CD4-positive, alpha-beta memory T cell (primary cell): ENCODE results near the gene SYNM. TPM values are rescaled to one million over a fixed set of nuclear protein-coding genes. Genes with fewer than 3 reads are reported as not detected.

ENCODE experiments used
- CTCF ChIA-PET: fragments of 350-600 bp; sonication (Branson Sonifier 250); formaldehyde crosslinking; loops from one replicate; lab custom pipeline; 2021; ENCODE audit warnings: inconsistent platforms; ENCODE audit not compliant: partially characterized antibody; lab: Charles Lee
- POLR2A ChIA-PET: fragments of 350-600 bp; sonication (Branson Sonifier 250); formaldehyde crosslinking; loops from one replicate; lab custom pipeline; 2021; ENCODE audit not compliant: partially characterized antibody; lab: Charles Lee
- DNase-seq, 5 donors: peaks; one replicate each; pipeline versions ENCODE4 v3.0.0 to v3.0.0-alpha.2; 2020 to 2022; ENCODE audit warnings: mixed read lengths in 1 of 5
- H3K27ac ChIP-seq: one replicate; pipeline ENCODE4 v1.7.0; 2013; ENCODE audit warnings: low read depth, low read length
- H3K27me3 ChIP-seq: 2 replicates; pipeline ENCODE4 v1.7.0; 2013; ENCODE audit warnings: mild to moderate bottlenecking, low read length, moderate library complexity; ENCODE audit not compliant: insufficient read depth
- H3K36me3 ChIP-seq: 2 replicates; pipeline ENCODE4 v1.7.0; 2013; ENCODE audit warnings: mild to moderate bottlenecking, low read length, moderate library complexity; ENCODE audit not compliant: insufficient read depth
- H3K4me1 ChIP-seq: 2 replicates; pipeline ENCODE4 v1.7.0; 2013; ENCODE audit warnings: mild to moderate bottlenecking, low read length, moderate library complexity; ENCODE audit not compliant: insufficient read depth
- H3K4me3 ChIP-seq, 2 donors: one replicate each; pipeline ENCODE4 v1.7.0; 2013; ENCODE audit warnings: low read length in 2 of 2, mild to moderate bottlenecking in 1 of 2
- H3K9me3 ChIP-seq, 2 donors: one replicate each; pipeline ENCODE4 v1.7.0; 2013; ENCODE audit warnings: low read length in 2 of 2, control low read depth in 1 of 2; ENCODE audit not compliant: control insufficient read depth in 1 of 2
- H3K27ac Mint-ChIP-seq, 7 donors: one replicate each; pipeline ENCODE4 v1.8.0; 2020 to 2021; ENCODE audit warnings: mixed read lengths in 7 of 7, mild to moderate bottlenecking in 6 of 7, inconsistent platforms in 3 of 7, moderate library complexity in 3 of 7
- H3K27me3 Mint-ChIP-seq, 2 donors: one replicate each; pipeline ENCODE4 v1.8.0; 2020 to 2021; ENCODE audit warnings: mixed read lengths in 2 of 2
- H3K36me3 Mint-ChIP-seq, 2 donors: one replicate each; pipeline ENCODE4 v1.8.0; 2020 to 2021; ENCODE audit warnings: mixed read lengths in 2 of 2, inconsistent platforms in 1 of 2, mild to moderate bottlenecking in 1 of 2
- H3K4me1 Mint-ChIP-seq, 4 donors: one replicate each; pipeline ENCODE4 v1.8.0; 2020 to 2021; ENCODE audit warnings: mixed read lengths in 4 of 4, mild to moderate bottlenecking in 1 of 4
- H3K4me3 Mint-ChIP-seq, 8 donors: one replicate each; pipeline ENCODE4 v1.8.0; 2020 to 2021; ENCODE audit warnings: mixed read lengths in 8 of 8, mild to moderate bottlenecking in 7 of 8, moderate library complexity in 6 of 8, inconsistent platforms in 3 of 8
- H3K9me3 Mint-ChIP-seq, 8 donors: one replicate each; pipeline ENCODE4 v1.8.0; 2020 to 2021; ENCODE audit warnings: mixed read lengths in 8 of 8, mild to moderate bottlenecking in 5 of 8, inconsistent platforms in 3 of 8, moderate library complexity in 1 of 8
- intact Hi-C: fragments of 100-400 bp; cut with micrococcal nuclease; formaldehyde crosslinking; loops from one replicate; pipeline ENCODE4 v1.15.1; 2023
- polyA plus RNA-seq, 2 donors: library from polyadenylated mRNA; unstranded; fragments of 300-500 nt; fragmentation: Illumina TruSeq; gene quantifications; one replicate each; pipeline ENCODE4 v1.2.3, GENCODE V29; 2021
- total RNA-seq, 2 experiments: library from RNA; stranded (reverse); gene quantifications; one replicate each; pipeline ENCODE4 v1.2.3, GENCODE V29; 2021

Gene SYNM
- total and polyA plus RNA-seq, 4 experiments from 2014 or later, result 0.09 to 14.2 (median 7.0) TPM

- ChIA-PET CTCF (no interaction called here), POLR2A (no interaction called here)
- Mint-ChIP-seq H3K27ac (no peak overlapping the region), H3K27me3 (peaks cover 0 to 2% of the 10 kb centered on the region in 2 donors), H3K9me3 (peaks cover 0 to 1% (median 0%) of the 10 kb centered on the region in 8 donors), H3K36me3 (no peaks in the 10 kb centered on the region), H3K4me1 (no peaks in the 10 kb centered on the region), H3K4me3 (no peak overlapping the region)
- Histone ChIP-seq H3K4me3 (no peak overlapping the region), H3K36me3 (no peaks in the 10 kb centered on the region), H3K4me1 (no peaks in the 10 kb centered on the region), H3K9me3 (no peaks in the 10 kb centered on the region), H3K27me3 (no peaks in the 10 kb centered on the region), H3K27ac (no peak overlapping the region)
- intact Hi-C loops, result no loop called here
- no peak for DNase-seq
Observed at GRCh38 chr15:99151156-99151555, 46.3 kb downstream of the SYNM start.

- H3K27me3 Mint-ChIP-seq, result peaks cover 0 to 2% of the 10 kb centered on the region in 2 donors
- no peak overlapping the region for H3K27ac ChIP-seq
- no peak overlapping the region for H3K4me3 Mint-ChIP-seq
- no peaks in the 10 kb centered on the region for H3K36me3 Mint-ChIP-seq
- H3K9me3 Mint-ChIP-seq, result peaks cover 0 to 1% (median 0%) of the 10 kb centered on the region in 8 donors
- no peaks in the 10 kb centered on the region for H3K36me3 ChIP-seq
- H3K4me3 ChIP-seq, result no peak overlapping the region
- H3K27ac Mint-ChIP-seq, result no peak overlapping the region
- no peaks in the 10 kb centered on the region for H3K9me3 ChIP-seq
- DNase-seq, result no peak
- intact Hi-C loops, result no loop called here
- H3K4me1 ChIP-seq, result no peaks in the 10 kb centered on the region
- H3K4me1 Mint-ChIP-seq, result no peaks in the 10 kb centered on the region
- CTCF ChIA-PET, result no interaction called here
- H3K27me3 ChIP-seq, result no peaks in the 10 kb centered on the region
- POLR2A ChIA-PET, result no interaction called here
Observed at GRCh38 chr15:99153026-99153535, 48.2 kb downstream of the SYNM start.

- no peaks in the 10 kb centered on the region for H3K36me3 ChIP-seq
- H3K27me3 ChIP-seq, result no peaks in the 10 kb centered on the region
- DNase-seq, result no peak
- Mint-ChIP-seq H3K9me3 (peaks cover 0 to 1% (median 0%) of the 10 kb centered on the region in 8 donors), H3K36me3 (no peaks in the 10 kb centered on the region), H3K4me3 (no peak overlapping the region), H3K4me1 (no peaks in the 10 kb centered on the region), H3K27me3 (peaks cover 0 to 2% of the 10 kb centered on the region in 2 donors), H3K27ac (no peak overlapping the region)
- no peak overlapping the region for H3K4me3 ChIP-seq
- H3K27ac ChIP-seq, result no peak overlapping the region
- POLR2A ChIA-PET, result no interaction called here
- H3K9me3 ChIP-seq, result no peaks in the 10 kb centered on the region
- CTCF ChIA-PET, result no interaction called here
- H3K4me1 ChIP-seq, result no peaks in the 10 kb centered on the region
- intact Hi-C loops, result no loop called here
Observed at GRCh38 chr15:99154271-99154670, 49.4 kb downstream of the SYNM start.

GRCh38 chr15:99155961-99156443, 51.1 kb downstream of the SYNM start:
- no peaks in the 10 kb centered on the region for H3K27me3 ChIP-seq
- no peaks in the 10 kb centered on the region for H3K4me1 ChIP-seq
- H3K27ac Mint-ChIP-seq, result peak overlapping the region in 1 of 7 donors; percentile 25
- no peaks in the 10 kb centered on the region for H3K36me3 Mint-ChIP-seq
- intact Hi-C loops, result no loop called here
- H3K4me1 Mint-ChIP-seq, result no peaks in the 10 kb centered on the region
- H3K9me3 ChIP-seq, result no peaks in the 10 kb centered on the region
- no peak overlapping the region for H3K27ac ChIP-seq
- DNase-seq, result no peak
- ChIA-PET CTCF (no interaction called here), POLR2A (no interaction called here)
- no peaks in the 10 kb centered on the region for H3K36me3 ChIP-seq
- no peaks in the 10 kb centered on the region for H3K27me3 Mint-ChIP-seq
- no peak overlapping the region for H3K4me3 Mint-ChIP-seq
- H3K4me3 ChIP-seq, result no peak overlapping the region
- peaks cover 0 to 1% (median 0%) of the 10 kb centered on the region in 8 donors for H3K9me3 Mint-ChIP-seq

- Histone ChIP-seq H3K4me1 (no peaks in the 10 kb centered on the region), H3K4me3 (no peak overlapping the region), H3K9me3 (no peaks in the 10 kb centered on the region), H3K36me3 (no peaks in the 10 kb centered on the region), H3K27me3 (no peaks in the 10 kb centered on the region), H3K27ac (no peak overlapping the region)
- no peaks in the 10 kb centered on the region for H3K27me3 Mint-ChIP-seq
- ChIA-PET POLR2A (no interaction called here), CTCF (no interaction called here)
- H3K4me3 Mint-ChIP-seq, result no peak overlapping the region
- no peaks in the 10 kb centered on the region for H3K36me3 Mint-ChIP-seq
- no peaks in the 10 kb centered on the region for H3K4me1 Mint-ChIP-seq
- DNase-seq, result no peak
- H3K27ac Mint-ChIP-seq, result no peak overlapping the region
- no peaks in the 10 kb centered on the region for H3K9me3 Mint-ChIP-seq
- intact Hi-C loops, result no loop called here
Observed at GRCh38 chr15:99157456-99157855, 52.6 kb downstream of the SYNM start.

- Histone ChIP-seq H3K4me3 (no peak overlapping the region), H3K27ac (no peak overlapping the region), H3K9me3 (no peaks in the 10 kb centered on the region), H3K36me3 (no peaks in the 10 kb centered on the region), H3K4me1 (peaks cover 7% of the 10 kb centered on the region), H3K27me3 (no peaks in the 10 kb centered on the region)
- Mint-ChIP-seq H3K27me3 (no peaks in the 10 kb centered on the region), H3K36me3 (no peaks in the 10 kb centered on the region), H3K4me3 (no peak overlapping the region), H3K9me3 (no peaks in the 10 kb centered on the region), H3K27ac (no peak overlapping the region), H3K4me1 (peaks cover 3 to 12% (median 10%) of the 10 kb centered on the region in 4 donors)
- ChIA-PET POLR2A (interaction anchor here (0.5 kb wide), 1 partner anchor 657 kb away, joined by 3 read pairs; no protein-coding TSS in a partner anchor), CTCF (no interaction called here)
- DNase-seq, result no peak
- intact Hi-C loops, result no loop called here
Observed at GRCh38 chr15:99158626-99159412, 53.9 kb downstream of the SYNM start.

GRCh38 chr15:99163271-99164062, 58.6 kb downstream of the SYNM start:
- Histone ChIP-seq H3K9me3 (no peaks in the 10 kb centered on the region), H3K27me3 (no peaks in the 10 kb centered on the region), H3K4me1 (peaks cover 12% of the 10 kb centered on the region), H3K27ac (no peak overlapping the region), H3K36me3 (no peaks in the 10 kb centered on the region), H3K4me3 (no peak overlapping the region)
- CTCF ChIA-PET, result interaction anchor here (1.8 kb wide), 1 partner anchor 14 kb away, joined by 5 read pairs; no protein-coding TSS in a partner anchor
- Mint-ChIP-seq H3K4me1 (peaks cover 6 to 22% (median 12%) of the 10 kb centered on the region in 4 donors), H3K9me3 (no peaks in the 10 kb centered on the region), H3K4me3 (peak overlapping the region in 1 of 8 donors; percentile 41), H3K27ac (peak overlapping the region in 2 of 7 donors; percentile 45 to 78), H3K36me3 (no peaks in the 10 kb centered on the region), H3K27me3 (no peaks in the 10 kb centered on the region)
- POLR2A ChIA-PET, result no interaction called here
- DNase-seq, result no peak
- intact Hi-C loops, result no loop called here
